Fibroblast of upper back skin (primary cell): ENCODE results near the gene BABAM2.

Experiments used
- DNase-seq: peaks from one replicate; pipeline ENCODE4 v3.0.0-alpha.2; 2013

The BABAM2 gene

GRCh38 chr2:28269019-28269784 is 378.7 kb downstream of the BABAM2 start:
- DNase-seq = peak; percentile 57

DNA sequence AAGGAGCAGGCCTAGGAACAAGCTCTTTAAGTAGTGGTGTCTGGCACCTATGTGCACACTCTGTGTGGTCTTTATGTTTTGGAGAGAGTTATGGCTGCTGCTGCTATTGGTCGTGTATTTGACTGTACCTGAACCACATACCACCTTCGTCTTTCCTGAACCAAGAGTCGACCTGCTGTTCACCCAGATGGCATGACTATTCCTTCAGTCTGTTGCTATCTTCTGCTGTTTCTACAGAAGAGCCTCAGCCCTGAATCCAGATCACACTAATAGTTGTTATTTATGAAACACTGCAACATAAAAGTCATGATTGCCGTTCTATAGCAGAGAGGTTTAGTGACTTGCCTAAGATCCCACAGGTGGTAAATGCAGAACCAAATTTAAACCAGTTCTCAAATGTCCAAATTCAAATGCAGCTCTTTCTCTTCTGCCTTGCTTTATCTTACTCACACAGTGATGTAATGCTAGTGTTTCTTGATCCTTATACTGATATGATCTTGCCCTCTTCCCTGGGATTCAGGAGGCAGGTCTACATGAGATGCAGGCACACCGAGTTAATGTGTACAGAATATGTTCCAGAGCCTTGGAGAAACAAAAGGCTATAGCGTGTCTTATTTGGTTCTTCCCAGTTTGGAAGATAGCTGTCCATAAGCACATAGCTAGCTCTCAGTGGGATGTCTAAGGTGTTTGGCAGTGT is 380.1 kb downstream of the BABAM2 start:
- DNase-seq = no peak

DNA sequence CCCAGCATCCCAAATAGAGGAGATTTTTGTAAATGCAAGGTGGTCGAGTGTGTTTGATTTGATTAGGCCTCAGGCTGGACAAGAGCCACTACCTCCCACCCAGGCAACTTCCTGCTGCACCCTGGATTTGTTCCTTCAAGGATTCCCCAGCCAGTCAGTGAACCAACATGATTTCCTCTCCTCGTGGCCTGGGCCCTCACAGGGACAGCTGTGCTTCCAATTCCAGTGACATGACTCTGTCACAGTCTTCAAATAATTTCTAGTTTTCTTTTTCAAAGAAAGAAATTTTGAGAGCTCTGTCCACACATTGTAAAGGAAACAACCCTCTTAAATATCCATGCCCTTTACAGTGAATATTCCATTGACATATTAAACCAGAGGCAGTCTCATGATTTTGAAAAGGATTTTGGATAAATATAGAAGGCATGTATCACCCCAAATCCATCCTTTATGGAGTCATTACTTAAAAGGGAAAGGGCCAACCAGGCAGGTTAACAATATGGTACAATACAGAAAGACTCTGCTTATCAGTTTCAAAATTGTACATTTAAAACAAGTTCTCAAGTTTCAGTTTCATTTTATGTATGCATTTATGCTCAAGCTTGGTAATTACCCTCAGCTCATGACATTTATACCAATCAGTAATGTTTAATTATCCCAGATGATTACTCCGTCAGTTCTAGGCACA is 380.8 kb downstream of the BABAM2 start:
- no peak for DNase-seq

DNA sequence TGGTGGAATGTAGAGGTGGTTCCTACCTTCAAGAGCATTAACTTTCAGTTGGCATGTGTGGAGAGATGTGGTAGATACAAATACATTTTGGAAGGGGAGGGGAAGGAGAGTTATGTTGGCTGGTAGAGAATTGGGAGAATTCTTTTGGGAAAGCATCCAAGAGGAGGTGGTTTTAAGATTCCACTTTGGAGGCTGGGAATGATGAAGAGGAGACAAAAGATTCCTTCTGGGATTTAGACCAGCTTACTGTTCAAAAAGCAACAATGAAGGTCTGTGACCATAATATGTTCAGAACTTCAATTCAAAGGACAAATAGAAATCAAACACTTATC is 381.4 kb downstream of the BABAM2 start:
- peak; percentile 70 for DNase-seq

DNA sequence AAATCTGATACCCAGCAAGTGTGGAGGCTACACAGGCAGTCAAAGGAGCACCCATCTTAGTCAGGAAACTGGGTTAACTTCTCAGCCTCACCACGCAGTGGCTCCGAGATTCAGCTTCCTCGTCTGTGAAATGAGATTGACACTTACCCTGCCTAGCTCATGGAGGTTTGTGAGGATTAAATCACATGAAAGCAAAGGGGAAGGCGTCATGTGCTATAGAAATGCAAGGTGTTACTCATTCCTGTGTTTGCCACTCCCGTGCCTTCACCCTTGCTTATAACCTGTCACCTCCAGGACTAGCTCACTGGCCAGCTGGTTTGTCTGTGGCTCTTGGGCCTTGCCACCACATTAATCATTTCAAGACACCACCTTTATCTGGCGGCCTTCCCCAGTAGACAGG is 383.2 kb downstream of the BABAM2 start:
- DNase-seq = no peak

DNA sequence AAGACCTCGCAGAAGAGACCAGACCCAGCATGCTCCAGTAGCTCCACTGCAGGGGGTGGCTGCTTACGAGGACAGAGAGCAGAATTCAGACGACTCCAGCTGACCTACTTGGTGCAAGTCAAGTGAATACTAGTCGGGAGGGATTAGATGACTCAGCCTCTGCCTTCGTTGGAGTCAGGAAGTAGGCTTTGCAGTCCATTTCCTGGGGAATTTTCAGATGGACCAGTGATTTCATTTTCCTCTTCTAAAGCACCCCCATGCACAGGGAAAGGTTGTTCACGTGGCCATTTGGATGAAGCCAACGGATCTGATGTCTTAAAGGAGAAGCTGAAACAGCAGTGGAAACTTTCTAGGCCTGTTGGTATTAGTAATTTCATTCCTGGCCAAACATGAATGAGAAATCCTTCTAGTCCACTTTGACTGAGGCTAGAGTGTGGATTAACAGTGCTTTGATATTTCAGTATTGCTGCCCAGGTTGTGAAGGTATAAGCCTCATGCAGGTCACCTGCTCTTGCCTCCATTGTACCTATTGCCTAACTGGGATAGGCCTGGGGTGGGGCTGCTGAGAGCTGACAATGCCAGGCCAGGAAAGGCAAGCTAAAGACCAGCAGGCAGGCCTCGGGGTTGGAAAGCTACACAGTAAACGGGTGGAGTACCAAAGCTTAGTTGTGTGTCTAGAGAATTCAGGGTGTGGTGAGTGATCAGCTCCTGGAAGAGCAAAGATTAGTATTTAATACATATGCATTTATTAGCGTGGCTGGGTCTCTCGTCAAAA is 384.6 kb downstream of the BABAM2 start:
- peak; percentile 98 for DNase-seq

GRCh38 chr2:28276076-28276618 is 385.6 kb downstream of the BABAM2 start:
- DNase-seq = peak; percentile 99

- no peak for DNase-seq
Observed at GRCh38 chr2:28276807-28277206, 386.3 kb downstream of the BABAM2 start.

- no peak for DNase-seq
Observed at GRCh38 chr2:28277466-28277865, 386.9 kb downstream of the BABAM2 start.

DNA sequence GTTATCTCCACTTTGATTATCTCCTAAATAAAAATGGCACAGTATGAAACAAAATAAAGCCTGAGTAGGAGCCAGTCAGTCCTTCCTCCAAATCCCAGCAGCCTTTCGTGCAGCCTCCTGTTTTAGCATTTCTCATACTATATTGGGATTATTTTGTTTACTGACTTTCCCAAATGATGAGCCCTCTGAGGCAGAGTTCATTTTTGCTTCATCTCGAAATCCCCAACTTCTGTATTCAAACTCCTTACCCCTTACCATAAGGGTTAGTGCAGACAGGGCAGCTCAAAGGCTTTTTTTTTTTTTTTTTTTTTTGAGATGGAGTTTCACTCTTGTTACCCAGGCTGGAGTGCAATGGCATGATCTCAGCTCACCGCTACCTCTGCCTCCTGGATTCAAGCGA is 388.8 kb downstream of the BABAM2 start:
- DNase-seq = no peak

- DNase-seq = no peak
Observed at GRCh38 chr2:28280619-28281018, 390.1 kb downstream of the BABAM2 start.

- no peak for DNase-seq
Observed at GRCh38 chr2:28281739-28282138, 391.2 kb downstream of the BABAM2 start.

GRCh38 chr2:28282248-28282647 is 391.7 kb downstream of the BABAM2 start:
- DNase-seq = no peak

- DNase-seq = no peak
Observed at GRCh38 chr2:28282861-28283646, 392.5 kb downstream of the BABAM2 start.

DNA sequence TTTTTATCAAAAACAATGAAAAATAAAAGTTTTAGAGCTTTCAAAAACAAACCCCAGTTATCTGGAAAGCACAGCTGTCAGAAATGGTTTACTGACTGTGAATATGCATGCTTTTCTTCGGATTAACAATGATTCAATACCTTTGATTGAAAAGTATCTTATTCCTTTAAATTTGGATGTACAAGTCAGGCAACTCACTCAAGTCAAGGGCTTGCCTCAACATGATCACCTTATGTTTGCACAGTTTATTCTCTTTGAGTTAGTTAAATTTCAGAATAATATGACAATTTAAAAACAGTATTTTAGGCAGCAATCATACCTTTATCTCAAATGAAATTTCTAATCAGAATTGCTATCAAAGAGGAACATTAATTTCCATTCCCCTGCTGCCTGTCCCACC is 393.3 kb downstream of the BABAM2 start:
- DNase-seq = no peak

DNA sequence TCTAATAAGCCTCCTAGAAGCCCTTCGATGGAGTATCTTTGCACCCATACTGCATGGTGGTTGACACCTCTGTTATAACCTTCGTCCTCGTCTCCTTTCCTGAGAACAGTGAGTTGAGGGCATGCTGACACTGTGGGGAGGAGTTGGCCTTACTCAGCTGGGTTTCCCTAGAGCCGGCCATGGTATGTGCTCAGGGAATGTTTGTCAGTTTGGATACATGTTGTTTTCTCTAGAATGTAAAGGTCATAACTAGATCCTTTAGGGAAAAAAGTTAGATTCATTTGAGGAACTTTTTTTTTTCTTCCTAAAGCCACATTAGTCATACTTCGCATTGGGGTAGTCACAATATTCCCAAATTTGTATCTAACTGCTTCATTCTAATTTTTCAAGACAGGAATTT is 396.1 kb downstream of the BABAM2 start:
- peak; percentile 64 for DNase-seq

DNA sequence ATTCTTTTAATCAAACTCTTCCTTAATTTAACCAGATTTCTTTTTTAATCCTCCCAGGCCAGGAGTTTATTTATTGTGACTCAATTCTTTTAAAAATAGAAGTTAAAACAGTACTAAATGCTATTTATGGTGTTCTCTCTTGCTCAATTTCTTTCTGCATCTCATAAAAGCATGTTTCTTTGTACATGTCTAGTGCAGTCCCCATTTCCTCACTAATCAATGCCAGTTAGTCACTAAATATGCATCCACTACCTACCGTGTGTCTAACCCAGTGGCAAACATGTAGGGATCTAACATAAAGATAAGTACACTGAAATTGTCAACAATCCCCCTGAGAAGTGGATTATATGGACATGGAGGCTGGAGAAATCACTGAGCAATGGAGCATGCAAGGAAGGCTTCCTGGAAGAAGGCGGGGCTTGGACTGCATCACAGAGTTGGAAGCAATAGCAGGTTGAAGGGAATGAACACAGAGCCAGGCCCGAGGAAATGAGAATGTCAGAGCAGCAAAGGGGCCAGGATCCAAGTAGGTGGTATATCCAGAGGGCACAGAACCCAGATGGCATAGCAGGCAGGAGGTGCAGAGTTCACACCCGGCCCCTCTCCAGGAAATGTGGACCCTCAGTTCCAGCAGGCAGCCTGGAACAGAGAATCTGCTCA is 396.9 kb downstream of the BABAM2 start:
- DNase-seq = peak; percentile 41

DNA sequence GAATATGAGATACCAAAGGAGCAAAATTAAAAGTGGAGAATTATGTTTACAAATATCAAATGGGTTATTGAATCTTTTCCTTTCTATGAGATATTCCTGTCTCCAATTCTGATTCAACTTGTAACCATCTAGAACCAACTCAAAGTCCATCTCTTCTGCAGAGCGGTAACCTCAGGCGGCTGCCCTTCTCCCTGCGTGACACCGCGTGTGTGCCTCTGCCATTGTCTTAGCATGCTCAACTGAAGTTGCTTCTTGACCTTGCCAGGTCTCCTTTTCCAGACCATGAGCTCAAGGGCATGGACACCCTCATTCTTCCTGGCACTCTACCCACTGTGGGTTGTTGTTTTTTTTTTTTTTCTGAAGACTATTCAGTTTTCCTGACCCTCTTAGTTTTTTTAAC is 398.1 kb downstream of the BABAM2 start:
- no peak for DNase-seq

DNA sequence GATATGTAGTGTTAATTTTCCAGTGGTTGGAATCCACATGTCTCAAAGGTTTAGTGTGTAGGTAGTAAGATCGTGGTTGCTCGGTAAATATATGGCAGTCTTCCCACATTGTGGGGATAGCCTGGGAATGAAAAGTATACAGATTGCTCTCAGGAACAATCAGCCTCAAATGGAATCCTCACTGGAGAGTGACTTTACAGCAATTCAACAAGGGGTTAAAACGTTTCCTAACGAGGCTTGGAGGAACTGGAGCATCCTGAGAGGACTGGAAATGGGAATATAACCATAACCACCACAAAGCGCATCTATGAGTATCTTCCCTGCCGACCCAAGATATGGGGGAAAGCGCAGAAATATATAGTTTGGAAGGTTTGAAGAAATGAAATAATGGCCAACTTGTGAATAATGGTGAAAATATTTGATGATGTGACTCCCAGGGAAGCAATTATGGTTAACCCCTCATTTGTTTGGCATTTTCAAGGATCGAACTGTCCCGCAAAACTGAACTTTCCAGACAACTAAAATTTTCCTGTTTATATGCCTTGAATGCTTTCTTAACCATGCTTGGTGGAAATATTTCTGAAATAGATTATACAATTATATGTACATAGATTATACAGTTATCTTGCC is 401.4 kb downstream of the BABAM2 start:
- DNase-seq = peak; percentile 89

- peak; percentile 87 for DNase-seq
Observed at GRCh38 chr2:28292491-28292890, 402.0 kb downstream of the BABAM2 start.

DNA sequence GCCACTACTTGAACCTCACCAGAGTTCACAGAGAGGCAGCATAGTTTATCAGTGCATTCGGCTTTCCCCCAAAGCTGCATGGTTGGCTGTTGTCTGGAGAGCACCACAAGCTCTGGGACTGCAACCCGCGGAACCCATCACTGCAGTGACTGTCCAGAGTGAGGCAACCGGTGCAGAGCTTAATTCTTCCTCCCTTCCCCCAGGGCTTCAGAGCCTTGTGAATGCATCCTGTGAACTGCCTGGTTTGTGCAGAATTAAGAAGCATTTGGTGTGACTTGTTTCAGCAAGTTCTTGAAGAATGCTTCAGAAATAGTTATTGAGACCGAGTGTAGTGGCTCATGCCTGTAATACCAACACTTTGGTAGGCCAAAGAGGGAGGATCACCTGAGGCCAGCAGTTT is 402.9 kb downstream of the BABAM2 start:
- peak; percentile 47 for DNase-seq
